Neural cell (in vitro differentiated cells): ENCODE measurements around the gene TAOK1. TPM values are rescaled to one million over a fixed set of nuclear protein-coding genes. Genes with fewer than 3 reads are reported as not detected.

Experiments
- H2AFZ ChIP-seq: fragments of 200-600, 300-800 bp; sonication (generic), shearing (Covaris generic); 2 replicates; pipeline ENCODE4 v1.6.0; 2014; ENCODE audit warnings: low read depth, mild to moderate bottlenecking, antibody characterized with exemption, low read length, moderate library complexity
- H3F3A ChIP-seq: fragments of 200-600 bp; shearing (Covaris generic); 2 replicates; pipeline ENCODE4 v1.6.1; 2016; ENCODE audit warnings: mild to moderate bottlenecking, moderate library complexity, mixed read lengths, antibody characterized with exemption, low read length; ENCODE audit not compliant: insufficient read depth, poor library complexity, severe bottlenecking
- H3K27ac ChIP-seq: fragments of 200-600, 300-800 bp; sonication (generic), shearing (Covaris generic); 2 replicates; pipeline ENCODE4 v1.5.1; 2014; ENCODE audit warnings: mild to moderate bottlenecking, low read length, moderate library complexity
- H3K27me3 ChIP-seq: fragments of 300-800, 200-600 bp; sonication (generic), shearing (Covaris generic); 2 replicates; pipeline ENCODE4 v1.6.0; 2014; ENCODE audit warnings: mild to moderate bottlenecking, low read depth, low read length, moderate library complexity; ENCODE audit not compliant: insufficient read depth
- H3K36me3 ChIP-seq: fragments of 300-800, 200-600 bp; sonication (generic), shearing (Covaris generic); 2 replicates; pipeline ENCODE4 v1.5.1; 2014; ENCODE audit warnings: mild to moderate bottlenecking, antibody characterized with exemption, low read length, moderate library complexity; ENCODE audit not compliant: insufficient read depth
- H3K4me2 ChIP-seq: fragments of 300-800, 200-600 bp; sonication (generic), shearing (Covaris generic); 2 replicates; pipeline ENCODE4 v1.6.0; 2014; ENCODE audit warnings: mild to moderate bottlenecking, low read length
- H3K4me3 ChIP-seq: fragments of 300-800, 200-600 bp; sonication (generic), shearing (Covaris generic); 2 replicates; pipeline ENCODE4 v1.5.1; 2014; ENCODE audit warnings: mild to moderate bottlenecking, low read length, moderate library complexity
- H3K79me2 ChIP-seq: fragments of 200-600 bp; shearing (Covaris generic); replicated peaks from 2 replicates; pipeline ENCODE4 v1.6.0; 2014; ENCODE audit warnings: mild to moderate bottlenecking, low read length, moderate library complexity; ENCODE audit not compliant: insufficient read depth
- H3K9ac ChIP-seq: fragments of 300-800, 200-600 bp; sonication (generic), shearing (Covaris generic); 2 replicates; pipeline ENCODE4 v1.6.1; 2016; ENCODE audit warnings: mild to moderate bottlenecking, low read length, mixed read lengths
- H3K9me2 ChIP-seq: fragments of 200-600 bp; shearing (Covaris generic); 2 replicates; pipeline ENCODE4 v1.6.1; 2016; ENCODE audit warnings: mild to moderate bottlenecking, low read length, mixed read lengths; ENCODE audit not compliant: insufficient read depth
- H3K9me3 ChIP-seq: fragments of 200-600, 300-800 bp; sonication (generic), shearing (Covaris generic); 2 replicates; pipeline ENCODE4 v1.6.1; 2016; ENCODE audit warnings: mild to moderate bottlenecking, mixed run types, low read length, moderate library complexity, mixed read lengths
- H4K20me1 ChIP-seq: fragments of 200-600 bp; shearing (Covaris generic); 2 replicates; pipeline ENCODE4 v1.6.1; 2016; ENCODE audit warnings: mild to moderate bottlenecking, mixed run types; ENCODE audit not compliant: insufficient read depth
- EP300 ChIP-seq: fragments of 450-650 bp; conservative IDR thresholded peaks from 2 replicates; pipeline ENCODE4 v1.6.1; 2014; ENCODE audit warnings: antibody characterized with exemption, mild to moderate bottlenecking, moderate library complexity; ENCODE audit not compliant: poor library complexity, severe bottlenecking
- EZH2 ChIP-seq: fragments of 200-600, 300-800 bp; shearing (Covaris generic), sonication (generic); IDR thresholded peaks from 2 replicates; pipeline ENCODE4 v1.6.1; 2014; ENCODE audit warnings: antibody characterized with exemption, low read length, borderline replicate concordance, mild to moderate bottlenecking; ENCODE audit not compliant: insufficient read depth, poor library complexity, severe bottlenecking
- MXI1 ChIP-seq: fragments of 450-650 bp; conservative IDR thresholded peaks from 2 replicates; pipeline ENCODE4 v1.6.1; 2014; ENCODE audit warnings: antibody characterized with exemption, mild to moderate bottlenecking; ENCODE audit not compliant: poor library complexity, severe bottlenecking
- POLR2AphosphoS5 ChIP-seq: IDR thresholded peaks from 2 replicates; pipeline ENCODE4 v1.6.1; 2012
- RAD21 ChIP-seq: fragments of 450-650 bp; conservative IDR thresholded peaks from 2 replicates; pipeline ENCODE4 v1.6.1; 2014; ENCODE audit warnings: antibody characterized with exemption, mild to moderate bottlenecking, moderate library complexity
- SMC3 ChIP-seq: fragments of 450-650 bp; conservative IDR thresholded peaks from 2 replicates; pipeline ENCODE4 v1.6.1; 2014; ENCODE audit warnings: antibody characterized with exemption, mild to moderate bottlenecking, moderate library complexity; ENCODE audit not compliant: poor library complexity
- TAF1 ChIP-seq: IDR thresholded peaks from 2 replicates; pipeline ENCODE4 v1.6.1; 2012; ENCODE audit warnings: low read depth
- polyA plus RNA-seq: library from polyadenylated mRNA; depleted of rRNA; stranded (reverse); fragments of >200 nt; gene quantifications from 2 replicates; pipeline ENCODE4 v1.2.3, GENCODE V29; 2014
- TF ChIP-seq, protein P1 (sequence below): IDR thresholded peaks from 2 replicates; pipeline ENCODE4 v1.6.1; 2012; ENCODE audit warnings: borderline replicate concordance
- TF ChIP-seq, protein P2 (sequence below): fragments of 450-650 bp; IDR thresholded peaks from 2 replicates; pipeline ENCODE4 v1.5.1; 2014; ENCODE audit warnings: antibody characterized with exemption, mild to moderate bottlenecking, moderate library complexity; ENCODE audit not compliant: poor library complexity, severe bottlenecking

TAOK1 gene
- polyA plus RNA-seq, 1 donor from 2014 or later, result 53.2 TPM

- H2AFZ ChIP-seq, result no peak overlapping the region
- H4K20me1 ChIP-seq, result peaks cover 11% of the 10 kb centered on the region
- no peaks in the 10 kb centered on the region for H3K9me3 ChIP-seq
- no peaks in the 10 kb centered on the region for H3K27me3 ChIP-seq
- no peak overlapping the region for H3K9ac ChIP-seq
- no peaks in the 10 kb centered on the region for H3K9me2 ChIP-seq
- H3K4me2 ChIP-seq, result no peak overlapping the region
- TF ChIP-seq EZH2 (no peak), RAD21 (no peak), MXI1 (no peak), EP300 (no peak), SMC3 (no peak), POLR2AphosphoS5 (no peak), TAF1 (no peak)
- TF ChIP-seq, protein P1, sequence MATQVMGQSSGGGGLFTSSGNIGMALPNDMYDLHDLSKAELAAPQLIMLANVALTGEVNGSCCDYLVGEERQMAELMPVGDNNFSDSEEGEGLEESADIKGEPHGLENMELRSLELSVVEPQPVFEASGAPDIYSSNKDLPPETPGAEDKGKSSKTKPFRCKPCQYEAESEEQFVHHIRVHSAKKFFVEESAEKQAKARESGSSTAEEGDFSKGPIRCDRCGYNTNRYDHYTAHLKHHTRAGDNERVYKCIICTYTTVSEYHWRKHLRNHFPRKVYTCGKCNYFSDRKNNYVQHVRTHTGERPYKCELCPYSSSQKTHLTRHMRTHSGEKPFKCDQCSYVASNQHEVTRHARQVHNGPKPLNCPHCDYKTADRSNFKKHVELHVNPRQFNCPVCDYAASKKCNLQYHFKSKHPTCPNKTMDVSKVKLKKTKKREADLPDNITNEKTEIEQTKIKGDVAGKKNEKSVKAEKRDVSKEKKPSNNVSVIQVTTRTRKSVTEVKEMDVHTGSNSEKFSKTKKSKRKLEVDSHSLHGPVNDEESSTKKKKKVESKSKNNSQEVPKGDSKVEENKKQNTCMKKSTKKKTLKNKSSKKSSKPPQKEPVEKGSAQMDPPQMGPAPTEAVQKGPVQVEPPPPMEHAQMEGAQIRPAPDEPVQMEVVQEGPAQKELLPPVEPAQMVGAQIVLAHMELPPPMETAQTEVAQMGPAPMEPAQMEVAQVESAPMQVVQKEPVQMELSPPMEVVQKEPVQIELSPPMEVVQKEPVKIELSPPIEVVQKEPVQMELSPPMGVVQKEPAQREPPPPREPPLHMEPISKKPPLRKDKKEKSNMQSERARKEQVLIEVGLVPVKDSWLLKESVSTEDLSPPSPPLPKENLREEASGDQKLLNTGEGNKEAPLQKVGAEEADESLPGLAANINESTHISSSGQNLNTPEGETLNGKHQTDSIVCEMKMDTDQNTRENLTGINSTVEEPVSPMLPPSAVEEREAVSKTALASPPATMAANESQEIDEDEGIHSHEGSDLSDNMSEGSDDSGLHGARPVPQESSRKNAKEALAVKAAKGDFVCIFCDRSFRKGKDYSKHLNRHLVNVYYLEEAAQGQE, result no peak
- TF ChIP-seq, protein P2, sequence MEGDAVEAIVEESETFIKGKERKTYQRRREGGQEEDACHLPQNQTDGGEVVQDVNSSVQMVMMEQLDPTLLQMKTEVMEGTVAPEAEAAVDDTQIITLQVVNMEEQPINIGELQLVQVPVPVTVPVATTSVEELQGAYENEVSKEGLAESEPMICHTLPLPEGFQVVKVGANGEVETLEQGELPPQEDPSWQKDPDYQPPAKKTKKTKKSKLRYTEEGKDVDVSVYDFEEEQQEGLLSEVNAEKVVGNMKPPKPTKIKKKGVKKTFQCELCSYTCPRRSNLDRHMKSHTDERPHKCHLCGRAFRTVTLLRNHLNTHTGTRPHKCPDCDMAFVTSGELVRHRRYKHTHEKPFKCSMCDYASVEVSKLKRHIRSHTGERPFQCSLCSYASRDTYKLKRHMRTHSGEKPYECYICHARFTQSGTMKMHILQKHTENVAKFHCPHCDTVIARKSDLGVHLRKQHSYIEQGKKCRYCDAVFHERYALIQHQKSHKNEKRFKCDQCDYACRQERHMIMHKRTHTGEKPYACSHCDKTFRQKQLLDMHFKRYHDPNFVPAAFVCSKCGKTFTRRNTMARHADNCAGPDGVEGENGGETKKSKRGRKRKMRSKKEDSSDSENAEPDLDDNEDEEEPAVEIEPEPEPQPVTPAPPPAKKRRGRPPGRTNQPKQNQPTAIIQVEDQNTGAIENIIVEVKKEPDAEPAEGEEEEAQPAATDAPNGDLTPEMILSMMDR, result no peak
- H3K4me3 ChIP-seq, result peak overlapping the region; percentile 91
- peaks cover 2% of the 10 kb centered on the region for H3F3A ChIP-seq
- H3K79me2 ChIP-seq, result peaks cover 44% of the 10 kb centered on the region
- no peak overlapping the region for H3K27ac ChIP-seq
- H3K36me3 ChIP-seq, result no peaks in the 10 kb centered on the region
These were observed 206.6 kb downstream of the TAOK1 start for GRCh38 chr17:29596811-29597210.

DNA sequence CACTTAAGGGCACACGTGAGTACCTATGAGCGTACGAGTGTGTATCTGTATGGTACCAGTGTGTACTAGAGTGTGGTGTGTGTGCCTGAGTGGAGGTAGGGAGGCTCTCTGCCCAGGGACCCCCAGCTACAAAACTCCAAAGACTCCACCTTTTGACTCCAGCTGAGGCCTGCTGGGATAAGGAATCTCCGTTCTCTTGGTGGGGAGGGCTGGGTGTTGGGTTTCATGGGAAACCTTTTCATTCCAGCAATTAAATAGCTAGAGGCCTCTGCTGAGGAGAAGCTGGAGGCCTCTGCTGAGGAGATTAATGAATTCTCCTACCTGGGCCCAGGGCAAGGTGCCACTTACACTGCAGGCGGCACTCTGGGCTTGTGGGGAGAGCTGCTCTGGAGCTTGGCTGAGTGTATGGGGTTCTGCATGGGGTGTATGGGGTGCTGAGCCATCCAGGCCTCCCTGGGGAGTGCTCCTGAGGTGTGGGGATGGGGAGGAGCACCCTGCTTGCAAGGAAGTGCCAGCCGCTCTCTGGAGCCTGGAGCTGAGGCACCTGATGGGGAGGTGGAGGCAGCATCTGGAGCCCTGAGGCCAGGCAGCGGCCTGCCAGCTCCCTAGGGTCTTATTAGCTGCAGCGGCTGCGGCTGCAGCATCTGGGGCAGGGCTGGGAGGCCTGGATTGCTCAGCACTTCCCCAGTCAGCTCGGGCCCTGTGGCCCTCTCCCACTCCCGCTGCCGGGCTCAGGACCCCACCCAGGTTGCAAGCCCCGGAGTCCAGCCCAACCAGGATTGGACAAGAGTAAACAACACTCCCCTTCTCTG lies 207.4 kb downstream of the TAOK1 start:
- Histone ChIP-seq H3K4me2 (no peak overlapping the region), H3K4me3 (peak overlapping the region; percentile 91), H3K9ac (no peak overlapping the region), H3F3A (no peaks in the 10 kb centered on the region), H3K27me3 (no peaks in the 10 kb centered on the region), H3K9me3 (no peaks in the 10 kb centered on the region), H3K9me2 (no peaks in the 10 kb centered on the region), H3K79me2 (peaks cover 47% of the 10 kb centered on the region), H4K20me1 (peaks cover 11% of the 10 kb centered on the region), H3K27ac (no peak overlapping the region), H2AFZ (no peak overlapping the region), H3K36me3 (no peaks in the 10 kb centered on the region)
- TF ChIP-seq POLR2AphosphoS5 (no peak), RAD21 (no peak), TAF1 (no peak), SMC3 (no peak), MXI1 (no peak)
- TF ChIP-seq, protein P2, result no peak
- TF ChIP-seq, protein P1, result no peak
